NCI-H1417 treated with DMSO at 0.1 percent for 48 hours (cell line): Measurements from ENCODE around the gene PGLYRP3.

Source experiments
- DNase-seq: peaks from one replicate; lab custom pipeline; 2025; lab: John Stamatoyannopoulos, UW

The PGLYRP3 gene, protein sequence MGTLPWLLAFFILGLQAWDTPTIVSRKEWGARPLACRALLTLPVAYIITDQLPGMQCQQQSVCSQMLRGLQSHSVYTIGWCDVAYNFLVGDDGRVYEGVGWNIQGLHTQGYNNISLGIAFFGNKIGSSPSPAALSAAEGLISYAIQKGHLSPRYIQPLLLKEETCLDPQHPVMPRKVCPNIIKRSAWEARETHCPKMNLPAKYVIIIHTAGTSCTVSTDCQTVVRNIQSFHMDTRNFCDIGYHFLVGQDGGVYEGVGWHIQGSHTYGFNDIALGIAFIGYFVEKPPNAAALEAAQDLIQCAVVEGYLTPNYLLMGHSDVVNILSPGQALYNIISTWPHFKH

DNA sequence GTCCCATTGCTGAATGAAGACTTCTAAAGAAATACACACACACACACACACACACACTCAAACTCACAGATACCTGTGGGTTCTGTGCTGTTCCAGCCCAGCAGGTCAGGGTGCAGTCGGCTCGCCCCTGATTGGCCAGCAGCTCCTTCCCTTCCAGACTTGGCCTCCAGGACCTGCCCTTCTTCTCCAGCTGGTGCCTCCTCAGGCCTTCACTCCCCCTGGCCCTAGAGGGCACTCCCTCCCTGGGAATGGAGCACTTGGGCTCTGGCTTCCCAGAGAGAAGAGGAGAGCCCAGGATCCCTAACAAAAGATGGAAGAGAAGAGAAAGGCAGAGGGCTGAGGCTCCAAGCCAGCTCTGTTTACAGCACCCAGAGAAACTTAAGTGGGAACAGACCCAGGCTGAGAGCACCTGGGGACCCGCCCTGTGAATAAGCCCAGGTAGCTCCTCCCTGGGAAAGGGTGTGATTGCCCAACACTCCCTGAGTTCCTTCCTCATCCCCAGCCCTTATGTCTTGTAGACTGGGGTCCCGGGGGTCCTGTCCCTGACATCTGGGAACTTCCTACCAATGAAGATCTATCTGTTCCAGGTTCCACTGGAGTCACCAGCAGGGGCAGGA is at the start of gene PGLYRP3:
Gene PGLYRP3 (minus strand): TSS at position 383 of the 617 bp plus-strand sequence. CDS start 2,287 bp downstream, outside the sequence.
- DNase-seq = no peak

DNA sequence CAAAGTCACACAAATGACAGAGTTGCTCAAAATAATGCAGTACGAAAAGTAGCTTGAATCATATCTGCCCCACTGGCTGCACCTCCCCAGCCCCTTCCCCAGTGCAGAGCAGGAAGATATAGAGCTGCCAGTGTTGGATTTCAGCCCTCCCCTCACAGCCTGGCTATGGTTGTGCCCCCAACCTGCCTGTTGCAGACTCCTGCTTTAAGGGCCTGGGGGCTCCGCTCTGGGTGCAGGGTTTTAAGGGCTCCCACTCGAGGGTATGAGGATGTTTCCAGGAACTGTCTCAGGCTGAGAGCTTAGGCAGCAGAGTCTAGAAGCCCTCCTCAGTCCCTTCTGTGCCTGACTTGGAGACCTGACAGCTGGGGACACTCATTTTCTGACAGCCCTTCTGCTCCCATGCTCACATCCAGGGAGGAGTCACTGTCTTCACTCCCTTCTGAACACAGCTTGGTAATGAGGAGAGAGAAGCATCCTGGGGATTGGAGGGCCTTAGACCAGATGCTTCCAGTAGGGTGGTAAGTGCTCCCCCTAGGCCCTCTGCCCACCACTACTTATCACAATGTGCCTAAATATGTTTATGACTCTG is 49.5 kb upstream of the PGLYRP3 start:
- DNase-seq = no peak

DNA sequence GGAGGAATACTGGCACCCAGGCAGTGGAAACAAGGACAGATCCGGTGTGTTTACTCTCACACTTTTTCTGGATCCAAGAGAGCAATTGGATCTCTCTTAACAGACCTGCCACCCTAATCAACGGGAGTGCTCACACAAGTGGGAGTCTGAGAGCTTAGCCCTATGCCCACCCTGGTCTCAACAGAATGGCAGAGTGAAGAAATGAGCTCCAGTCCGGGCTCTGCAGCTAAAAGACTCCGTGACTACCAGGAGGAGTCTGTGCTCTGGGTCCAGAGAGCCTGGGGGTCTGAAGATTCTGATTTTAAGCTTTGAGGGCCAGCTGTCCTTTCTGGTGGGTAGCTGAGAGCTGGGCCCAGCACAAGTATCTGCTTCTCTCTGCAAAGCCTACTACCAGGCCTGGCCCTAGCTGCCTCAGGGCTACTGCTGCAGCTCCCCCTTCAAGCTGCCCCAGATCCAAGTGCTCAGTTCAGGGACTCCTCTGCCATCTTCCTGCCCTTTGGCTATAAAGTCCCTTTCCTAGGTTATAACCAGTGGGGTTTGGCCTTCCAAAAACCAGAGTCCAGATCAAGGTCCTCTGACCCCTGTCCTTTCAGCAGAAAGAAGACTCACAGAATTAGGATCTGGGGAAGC is 48.8 kb upstream of the PGLYRP3 start:
- DNase-seq = no peak

DNA sequence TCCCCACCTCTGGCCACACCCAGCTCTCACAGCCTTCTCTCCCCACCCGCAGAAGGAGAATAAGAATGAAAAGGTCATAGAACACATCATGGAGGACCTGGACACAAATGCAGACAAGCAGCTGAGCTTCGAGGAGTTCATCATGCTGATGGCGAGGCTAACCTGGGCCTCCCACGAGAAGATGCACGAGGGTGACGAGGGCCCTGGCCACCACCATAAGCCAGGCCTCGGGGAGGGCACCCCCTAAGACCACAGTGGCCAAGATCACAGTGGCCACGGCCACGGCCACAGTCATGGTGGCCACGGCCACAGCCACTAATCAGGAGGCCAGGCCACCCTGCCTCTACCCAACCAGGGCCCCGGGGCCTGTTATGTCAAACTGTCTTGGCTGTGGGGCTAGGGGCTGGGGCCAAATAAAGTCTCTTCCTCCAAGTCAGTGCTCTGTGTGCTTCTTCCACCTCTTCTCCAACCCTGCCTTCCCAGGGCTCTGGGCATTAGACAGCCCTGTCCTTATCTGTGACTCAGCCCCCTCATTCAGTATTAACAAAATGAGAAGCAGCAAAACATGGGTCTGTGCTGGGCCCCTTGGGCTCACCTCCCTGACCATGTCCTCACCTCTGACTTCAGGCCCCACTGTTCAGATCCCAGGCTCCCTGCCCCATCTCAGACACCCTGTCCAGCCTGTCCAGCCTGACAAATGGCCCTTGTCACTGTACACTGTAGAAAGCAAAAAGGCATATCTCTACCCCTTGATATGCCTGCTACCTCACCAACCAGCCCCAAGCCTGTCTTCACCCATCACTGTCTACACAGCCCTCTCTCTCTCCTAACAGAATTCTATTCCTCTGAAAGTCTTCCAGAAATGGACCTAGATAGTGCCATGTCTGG is 48.1 kb upstream of the PGLYRP3 start:
- DNase-seq = no peak

DNA sequence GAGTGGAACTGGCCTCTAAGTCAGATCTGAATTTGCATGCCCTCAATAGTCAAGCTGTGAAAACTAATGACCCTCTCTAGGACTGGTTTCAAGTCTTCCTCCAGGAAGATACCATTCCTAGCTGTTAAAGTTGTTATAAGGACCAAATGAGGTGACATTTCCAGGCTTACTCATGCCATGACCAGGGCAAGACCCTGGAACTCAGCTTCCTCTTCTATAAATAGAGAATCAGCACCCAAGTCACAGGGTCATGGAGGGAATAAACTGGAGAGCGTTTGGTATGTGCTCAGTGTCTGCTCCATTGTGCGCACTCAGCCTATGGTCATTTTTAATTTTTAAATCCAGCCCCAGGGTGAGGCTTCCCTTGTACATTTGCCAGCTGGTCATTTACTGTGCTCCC is 47.4 kb upstream of the PGLYRP3 start:
- DNase-seq = no peak

DNA sequence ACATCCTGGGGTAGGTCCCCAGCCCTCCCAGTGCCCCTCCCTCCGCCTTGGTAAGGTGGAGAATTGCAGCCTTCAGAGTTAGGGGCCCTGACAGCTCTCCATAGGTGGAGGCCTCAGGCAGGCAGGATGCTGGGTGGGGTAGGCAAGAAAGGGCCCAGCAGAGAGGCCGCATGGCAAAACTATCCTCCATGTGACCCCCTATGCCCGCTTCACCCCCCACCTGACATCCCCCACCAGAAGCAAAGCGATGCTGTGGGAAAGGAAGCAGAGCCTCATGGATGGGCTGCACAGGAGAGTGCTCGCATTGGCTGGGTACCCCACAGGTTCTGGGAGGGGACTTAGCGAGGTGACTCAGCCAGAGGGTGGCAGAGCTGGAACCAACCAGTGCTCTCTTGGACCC is 46.5 kb upstream of the PGLYRP3 start:
- DNase-seq = no peak

DNA sequence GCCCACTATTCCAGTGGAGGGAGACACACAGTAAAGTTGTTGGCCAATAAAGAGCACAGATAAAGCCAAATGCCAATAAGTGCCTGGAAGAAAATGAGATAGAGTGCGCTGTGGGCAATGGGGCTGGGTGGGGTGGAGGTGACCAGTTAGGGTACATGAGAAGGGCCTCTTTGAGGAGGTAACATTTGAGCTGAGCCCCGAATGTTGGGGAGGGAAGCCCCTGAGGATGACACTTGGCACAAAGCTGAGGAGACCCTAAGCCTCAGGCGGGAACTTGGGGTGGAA is 45.9 kb upstream of the PGLYRP3 start:
- no peak for DNase-seq

DNA sequence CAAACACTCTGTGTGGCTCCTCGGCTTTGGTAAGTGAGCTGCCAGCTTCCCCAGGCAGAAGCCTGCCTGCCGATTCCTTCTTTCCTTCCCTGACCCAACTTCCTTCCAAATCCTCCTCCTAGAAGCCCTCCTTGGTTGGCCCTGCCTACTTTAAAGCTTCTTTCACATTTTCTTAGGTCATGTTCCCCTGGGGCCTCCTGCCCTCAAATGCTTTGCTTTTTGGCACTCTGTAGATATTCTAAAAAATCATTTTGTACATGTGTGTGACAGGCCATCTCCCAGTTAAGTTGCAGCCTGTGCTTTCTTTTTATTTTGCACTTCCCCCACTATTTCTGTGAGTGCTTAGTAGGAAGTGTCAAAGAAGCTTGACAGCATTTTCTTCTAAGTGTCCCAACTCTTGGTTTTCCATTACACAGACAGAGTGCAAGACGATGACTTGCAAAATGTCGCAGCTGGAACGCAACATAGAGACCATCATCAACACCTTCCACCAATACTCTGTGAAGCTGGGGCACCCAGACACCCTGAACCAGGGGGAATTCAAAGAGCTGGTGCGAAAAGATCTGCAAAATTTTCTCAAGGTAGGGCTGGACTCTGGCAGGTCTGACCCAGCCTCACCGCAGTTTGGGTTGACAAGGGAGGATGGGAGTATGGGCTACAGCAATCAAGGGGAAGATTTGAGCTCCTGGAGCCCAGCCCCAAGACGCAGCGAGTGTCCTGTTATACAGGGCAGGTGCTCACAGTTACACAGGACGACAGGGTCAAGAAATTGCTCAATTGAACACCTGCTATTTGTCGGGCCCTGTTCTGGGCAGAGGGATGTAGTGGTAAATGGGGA is 45.3 kb upstream of the PGLYRP3 start, which contains the start of gene S100A9:
Gene S100A9 (plus strand): TSS at position 2 of the 838 bp plus-strand sequence. CDS start 430 bp downstream, at position 432.
- no peak for DNase-seq

DNA sequence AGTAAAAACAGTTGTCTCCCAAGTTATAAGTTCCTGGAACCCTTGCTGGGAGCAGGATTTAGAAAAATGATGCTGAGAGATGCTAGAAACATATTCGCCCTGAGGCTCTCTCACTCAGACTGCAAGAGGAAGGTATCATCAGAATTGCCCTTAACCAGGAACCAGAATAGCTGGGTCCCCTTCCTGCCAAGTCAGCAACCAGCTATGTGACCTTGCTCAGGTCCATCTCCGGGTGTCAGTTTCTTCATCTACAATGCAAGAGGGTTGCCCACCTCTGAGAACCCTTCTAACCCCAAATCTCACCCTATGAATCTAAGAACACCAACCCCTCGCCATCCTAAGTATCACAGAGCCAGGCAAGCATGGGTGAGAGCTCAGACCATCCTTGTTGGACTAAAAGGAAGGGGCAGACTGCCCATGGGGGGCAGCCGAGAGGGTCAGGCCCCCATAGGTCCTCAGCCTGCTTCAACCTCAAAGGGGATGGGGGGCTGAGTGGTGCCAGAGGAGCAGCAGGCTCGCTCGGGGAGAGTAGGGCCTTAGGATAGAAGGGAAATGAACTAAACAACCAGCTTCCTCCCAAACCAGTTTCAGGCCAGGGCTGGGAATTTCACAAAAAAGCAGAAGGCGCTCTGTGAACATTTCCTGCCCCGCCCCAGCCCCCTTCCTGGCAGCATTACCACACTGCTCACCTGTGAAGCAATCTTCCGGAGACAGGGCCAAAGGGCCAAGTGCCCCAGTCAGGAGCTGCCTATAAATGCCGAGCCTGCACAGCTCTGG is 44.5 kb upstream of the PGLYRP3 start:
- DNase-seq = no peak

DNA sequence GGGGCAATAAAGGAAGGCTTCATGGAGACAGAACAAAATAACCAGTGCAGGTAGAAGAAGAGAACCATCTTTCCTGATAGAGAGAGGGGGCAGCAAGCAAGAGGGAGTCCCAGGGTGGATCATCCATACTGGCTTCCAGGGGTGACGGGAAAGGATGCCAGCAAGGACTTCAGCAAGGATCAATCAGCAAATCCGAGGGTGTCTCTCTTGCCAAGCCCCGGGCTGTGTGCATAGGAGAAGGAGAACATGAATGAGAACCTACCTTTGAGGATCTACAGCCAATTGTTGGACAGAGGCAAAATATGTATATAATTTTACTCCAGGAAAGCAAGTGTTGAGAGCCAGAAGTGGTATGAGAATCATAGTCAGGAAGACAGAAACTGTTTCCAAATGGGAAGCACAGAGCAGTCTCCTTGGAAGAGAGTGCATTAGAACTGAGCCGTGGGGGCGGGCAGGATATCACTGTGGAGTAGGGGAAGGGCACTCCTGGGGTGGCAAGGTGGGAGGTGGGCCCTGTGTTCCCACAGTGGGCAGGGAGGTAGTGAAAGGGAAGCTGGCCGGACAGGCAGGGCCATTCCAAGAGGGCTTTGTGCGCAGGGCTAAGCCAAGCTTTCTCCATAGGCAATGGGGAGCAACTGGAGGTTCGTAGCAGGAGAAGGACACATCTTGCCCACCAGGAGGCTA is 43.8 kb upstream of the PGLYRP3 start:
- DNase-seq = no peak

DNA sequence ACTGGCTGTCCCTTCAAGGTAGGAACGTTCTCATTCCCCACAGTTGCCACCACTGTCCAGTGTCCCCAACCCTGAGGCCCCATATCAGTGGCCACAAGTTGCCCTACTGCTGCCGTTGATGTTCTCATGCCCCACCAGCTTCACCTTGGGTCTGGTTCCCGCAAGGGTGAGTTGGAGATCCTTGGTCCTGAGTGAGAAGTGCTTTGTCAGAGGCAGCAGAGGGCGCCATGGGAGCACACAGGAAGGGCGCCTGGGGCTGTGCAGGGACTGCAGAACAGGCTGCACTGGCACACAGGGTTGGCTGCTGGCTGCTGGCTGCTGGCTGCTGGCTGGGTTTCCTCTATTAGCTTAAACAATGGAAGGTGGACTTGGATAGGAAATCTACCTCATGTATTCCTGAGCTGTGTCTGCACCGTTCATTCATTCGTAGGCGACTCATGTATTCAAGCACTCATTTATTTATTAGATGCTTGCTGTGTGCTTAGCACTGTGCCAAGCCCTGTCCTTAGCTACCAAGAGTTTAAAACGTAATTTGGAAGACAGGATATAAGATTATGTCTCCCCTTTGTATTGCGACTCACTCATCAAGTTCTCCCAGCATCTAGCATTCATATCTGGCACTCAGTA is 42.8 kb upstream of the PGLYRP3 start:
- DNase-seq = no peak

DNA sequence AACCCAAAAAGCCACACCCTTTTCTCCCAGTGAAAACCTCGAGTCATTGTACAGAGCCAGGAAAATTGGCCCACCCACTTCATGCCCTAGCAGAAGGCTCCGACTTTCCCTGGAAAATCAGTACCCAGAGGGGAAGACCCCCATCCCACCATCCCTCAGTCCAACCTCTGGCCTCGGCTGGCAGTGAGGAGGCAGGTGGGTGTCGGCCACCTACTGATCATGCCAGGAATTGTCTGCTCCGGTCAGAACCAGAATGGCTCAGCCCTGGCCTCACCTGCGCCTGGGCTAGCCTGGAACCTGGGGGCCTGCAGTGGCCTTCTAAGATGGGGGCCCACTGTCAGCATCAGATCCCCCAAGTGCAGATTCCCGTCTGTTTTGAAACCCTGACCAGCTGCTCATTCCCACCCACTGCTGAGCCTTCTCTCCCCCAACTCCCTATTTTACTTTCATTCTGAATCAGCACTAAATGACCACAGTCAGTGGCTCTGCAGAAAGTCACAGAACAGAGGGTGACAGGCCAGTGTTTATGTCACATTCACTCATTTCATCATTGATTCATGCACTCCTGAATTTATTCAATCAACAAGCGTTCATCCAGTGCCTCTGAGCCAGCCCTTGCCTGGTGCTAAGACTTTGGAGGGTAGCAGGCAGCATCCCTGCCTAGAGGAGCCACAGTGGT is 41.9 kb upstream of the PGLYRP3 start:
- no peak for DNase-seq

DNA sequence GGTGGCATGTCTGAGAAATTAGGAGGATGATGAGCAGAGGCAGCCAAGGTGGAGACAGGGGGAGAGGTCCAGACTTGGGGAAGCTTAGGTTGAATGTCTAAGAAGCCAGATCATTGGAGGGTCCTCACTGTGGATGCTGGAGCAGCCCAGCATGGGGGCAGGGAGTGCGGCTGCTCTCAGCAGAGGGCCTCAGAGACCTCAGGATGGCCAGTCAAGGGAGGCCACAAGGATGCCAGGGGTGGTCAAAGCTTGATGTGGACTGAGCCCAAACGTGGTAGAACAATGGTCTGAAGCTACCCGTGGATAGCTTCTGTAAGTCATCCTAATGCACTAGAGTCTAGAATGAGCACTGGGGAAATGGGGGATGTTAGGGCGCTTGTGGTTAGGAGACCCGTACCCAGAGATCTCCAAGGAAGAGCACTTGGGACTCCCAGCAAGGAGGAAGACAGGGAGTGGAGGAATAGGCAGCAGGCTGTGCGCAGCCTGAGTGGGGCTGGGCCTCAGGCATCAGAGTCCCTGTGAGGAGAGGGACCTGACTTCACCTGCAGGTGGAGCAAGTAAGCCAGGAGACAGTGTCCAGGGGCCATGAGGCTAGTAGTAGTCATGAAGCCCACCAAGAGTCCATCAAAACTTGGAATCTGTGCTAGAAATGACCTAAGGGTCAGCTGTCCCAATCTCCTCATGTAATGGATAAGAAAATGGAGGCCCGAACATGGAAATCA is 40.6 kb upstream of the PGLYRP3 start:
- no peak for DNase-seq

DNA sequence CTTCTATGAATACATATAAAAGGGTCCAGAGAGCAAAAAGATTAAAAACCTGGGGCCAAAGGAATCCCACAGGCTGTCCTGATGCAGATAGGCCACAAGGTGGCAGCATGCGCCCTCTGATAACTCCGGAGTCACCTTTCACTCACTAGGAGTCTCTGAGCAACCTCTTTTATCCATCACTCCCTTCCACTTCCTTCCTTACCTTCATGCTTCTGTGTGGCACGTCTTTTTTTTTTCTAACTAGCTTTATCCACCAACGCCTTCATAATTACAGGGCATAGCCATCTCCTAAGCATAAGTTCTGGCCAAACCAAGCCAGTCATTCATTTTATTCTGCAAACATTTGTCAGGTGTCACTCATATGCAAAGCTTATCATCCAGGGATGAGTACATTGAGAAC is 39.8 kb upstream of the PGLYRP3 start:
- DNase-seq = peak; percentile 61

DNA sequence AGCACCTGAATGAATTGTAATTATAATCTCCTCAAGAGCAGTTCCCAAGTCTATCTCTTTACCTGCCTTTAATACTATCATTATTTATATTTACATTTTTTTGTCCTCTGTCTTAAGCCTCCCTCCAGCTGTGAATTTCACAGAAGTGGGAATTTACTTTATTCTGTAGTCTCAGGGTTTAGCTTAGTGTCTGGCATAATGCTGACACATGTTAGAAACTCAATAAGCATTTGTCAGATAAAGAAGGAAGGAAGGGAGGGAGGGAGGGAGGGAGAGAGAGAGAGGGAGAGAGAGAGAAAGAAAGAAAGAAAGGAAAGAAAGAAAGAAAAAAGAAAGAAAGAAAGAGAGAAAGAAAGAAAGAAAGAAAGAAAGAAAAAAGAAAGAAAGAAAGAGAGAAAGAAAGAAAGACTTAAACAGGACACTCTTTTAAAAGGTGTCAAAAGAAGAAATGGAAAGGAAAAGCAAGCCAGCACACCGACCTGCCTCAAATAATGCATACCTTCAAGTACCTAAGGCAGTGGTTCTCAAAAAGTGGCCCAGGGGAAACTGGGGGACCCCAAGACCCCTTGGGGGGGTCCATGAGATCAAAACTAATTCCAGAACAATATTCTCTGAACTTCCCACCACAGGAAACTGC is 37.7 kb upstream of the PGLYRP3 start:
- no peak for DNase-seq

DNA sequence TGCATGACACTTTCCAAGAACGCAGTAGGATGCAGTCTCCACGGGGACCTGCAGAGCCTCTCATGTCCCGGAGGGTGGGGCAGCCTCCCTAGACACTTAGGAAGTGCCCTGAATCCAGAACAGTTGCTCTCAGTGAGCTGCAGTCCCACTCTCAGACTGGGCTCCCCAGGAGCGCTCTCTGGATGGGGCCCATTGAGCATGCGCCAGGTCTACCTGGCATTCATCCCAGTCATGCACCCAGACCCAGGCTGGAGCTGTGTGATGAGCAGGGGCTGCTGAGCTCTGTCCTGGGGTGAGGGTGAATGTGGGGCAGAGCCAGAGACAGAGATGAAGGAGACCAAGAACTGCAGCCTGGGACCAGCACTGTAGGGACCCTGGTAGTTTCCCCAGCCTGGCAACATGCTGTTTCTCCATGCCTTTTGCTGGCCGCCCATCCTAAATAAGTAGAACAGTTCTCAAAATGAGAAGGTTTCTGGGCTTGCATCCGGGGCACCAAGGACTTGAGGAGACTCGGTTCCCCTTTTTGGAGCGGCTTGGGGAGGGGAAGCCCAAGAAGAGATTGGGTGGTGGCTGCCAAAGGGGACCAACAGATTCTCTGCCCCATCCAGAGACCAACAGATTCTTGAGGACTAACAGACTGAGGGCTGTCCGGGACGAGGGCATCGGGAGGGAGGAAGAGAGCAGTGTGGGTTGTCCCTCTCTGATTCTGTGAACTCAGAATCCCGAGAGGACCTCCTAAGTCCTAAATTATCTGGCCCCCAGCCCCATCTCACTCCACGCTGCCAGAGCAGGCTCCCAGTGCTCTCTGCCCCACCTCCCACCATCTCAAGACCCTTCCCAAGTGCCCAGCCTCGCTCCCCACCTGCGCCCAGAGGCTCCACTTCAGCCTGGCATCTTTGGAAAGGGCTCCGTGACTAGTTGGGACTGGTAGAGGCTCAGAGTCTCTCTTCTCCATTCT is 36.9 kb upstream of the PGLYRP3 start:
- DNase-seq = no peak
